Epithelial cell of esophagus (primary cell): ENCODE data around the gene MEOX1.
"Not testable (repeated sequence)": the region's sequence is repeated elsewhere in the genome, so short reads cannot be mapped to it uniquely, and the experiment has no call there.

Source experiments
- DNase-seq: peaks from one replicate; pipeline ENCODE4 v3.0.0; 2010; ENCODE audit warnings: low read depth
- H3K4me3 ChIP-seq: 2 replicates; pipeline ENCODE4 v1.5.1; 2011; ENCODE audit warnings: mild to moderate bottlenecking, low read length, control low read depth
- CTCF ChIP-seq: IDR thresholded peaks from 2 replicates; pipeline ENCODE4 v1.5.1; 2011; ENCODE audit warnings: low read depth, mild to moderate bottlenecking, low read length, control low read depth, inconsistent platforms; ENCODE audit not compliant: insufficient read depth; ENCODE audit errors: missing control alignments

The MEOX1 gene

DNA sequence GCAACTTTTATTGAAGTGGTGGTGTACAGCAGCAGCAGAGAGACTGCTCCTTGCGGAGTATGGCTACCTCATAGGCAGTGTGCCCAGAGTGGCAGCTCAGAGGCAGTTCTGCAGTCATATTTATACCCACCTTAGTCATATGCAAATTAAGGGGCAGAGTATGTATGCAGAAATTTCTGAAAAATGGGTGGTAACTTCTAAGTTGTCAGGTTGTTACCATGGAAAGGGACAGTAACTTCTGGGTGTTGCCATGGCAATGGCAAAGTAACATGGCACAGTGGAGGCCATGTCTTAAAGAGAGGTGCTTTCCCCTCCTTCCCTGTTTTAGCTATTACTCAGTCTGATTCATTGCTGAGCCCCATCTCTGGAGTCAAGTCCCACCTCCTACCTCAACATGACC is 53.4 kb downstream of the MEOX1 start:
- no peak for TF ChIP-seq CTCF
- peak; percentile 65 for DNase-seq

GRCh38 chr17:43604549-43604948 is 57.2 kb downstream of the MEOX1 start:
- no peak overlapping the region for H3K4me3 ChIP-seq
- no peak for DNase-seq
- TF ChIP-seq CTCF: no peak

More for the DNA sequence above, 53.4 kb downstream of the MEOX1 start:
- H3K4me3 ChIP-seq: no peak overlapping the region

GRCh38 chr17:43603321-43603720 is 58.4 kb downstream of the MEOX1 start:
- H3K4me3 ChIP-seq: no peak overlapping the region
- TF ChIP-seq CTCF: no peak
- no peak for DNase-seq

DNA sequence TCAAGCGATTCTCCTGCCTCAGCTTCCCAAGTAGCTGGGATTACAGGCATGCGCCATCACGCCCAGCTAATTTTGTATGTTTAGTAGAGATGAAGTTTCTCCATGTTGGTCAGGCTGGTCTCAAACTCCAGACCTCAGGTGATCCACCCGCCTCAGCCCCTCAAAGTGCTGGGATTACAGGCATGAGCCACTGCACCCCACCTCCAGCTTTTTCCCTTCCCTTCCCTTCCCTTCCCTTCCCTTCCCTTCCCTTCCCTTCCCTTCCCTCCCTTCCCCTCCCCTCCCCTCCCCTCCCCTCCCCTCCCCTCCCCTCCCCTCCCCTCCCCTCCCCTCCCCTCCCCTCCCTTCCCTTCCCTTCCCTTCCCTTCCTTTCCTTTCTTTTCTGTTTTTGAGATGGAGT is 59.2 kb downstream of the MEOX1 start:
- not testable (repeated sequence) for H3K4me3 ChIP-seq, DNase-seq

GRCh38 chr17:43601280-43602039 is 60.3 kb downstream of the MEOX1 start:
- H3K4me3 ChIP-seq: no peak overlapping the region
- DNase-seq: peak; percentile 48
- no peak for TF ChIP-seq CTCF

- DNase-seq: peak; percentile 88
- TF ChIP-seq CTCF: no peak
Measured at GRCh38 chr17:43599835-43600234, 61.9 kb downstream of the MEOX1 start.

DNA sequence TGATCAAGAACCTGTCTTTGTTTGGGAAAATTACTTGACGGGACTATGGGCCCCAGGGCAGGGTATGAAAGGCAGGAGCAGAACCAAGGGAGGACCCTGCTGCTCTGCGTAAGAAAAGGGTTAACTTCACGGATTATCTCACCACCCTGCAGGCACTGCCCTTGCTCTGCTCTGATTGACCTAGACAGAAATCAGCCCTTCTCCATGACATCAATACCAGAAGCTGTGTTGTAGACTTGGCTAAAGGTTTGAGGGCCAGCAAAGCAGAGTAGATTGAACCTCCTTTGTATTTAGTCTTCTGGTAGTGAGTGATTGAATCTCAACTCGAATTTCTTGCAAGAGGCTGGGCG is 62.7 kb downstream of the MEOX1 start:
- no peak for TF ChIP-seq CTCF
- H3K4me3 ChIP-seq: no peak overlapping the region
- no peak for DNase-seq

More at GRCh38 chr17:43599835-43600234, 61.9 kb downstream of the MEOX1 start:
- no peak overlapping the region for H3K4me3 ChIP-seq
